Measurements from ENCODE around the gene TNP2.
"Not testable (repeated sequence)": the region's sequence is repeated elsewhere in the genome, so short reads cannot be mapped to it uniquely, and the experiment has no call there.

The TNP2 gene

GRCh38 chr16:11239644-11240632 is 29.2 kb downstream of the TNP2 start:
- DNase-seq, result no peak

GRCh38 chr16:11238272-11239202 is 30.6 kb downstream of the TNP2 start:
- DNase-seq, result no peak

DNA sequence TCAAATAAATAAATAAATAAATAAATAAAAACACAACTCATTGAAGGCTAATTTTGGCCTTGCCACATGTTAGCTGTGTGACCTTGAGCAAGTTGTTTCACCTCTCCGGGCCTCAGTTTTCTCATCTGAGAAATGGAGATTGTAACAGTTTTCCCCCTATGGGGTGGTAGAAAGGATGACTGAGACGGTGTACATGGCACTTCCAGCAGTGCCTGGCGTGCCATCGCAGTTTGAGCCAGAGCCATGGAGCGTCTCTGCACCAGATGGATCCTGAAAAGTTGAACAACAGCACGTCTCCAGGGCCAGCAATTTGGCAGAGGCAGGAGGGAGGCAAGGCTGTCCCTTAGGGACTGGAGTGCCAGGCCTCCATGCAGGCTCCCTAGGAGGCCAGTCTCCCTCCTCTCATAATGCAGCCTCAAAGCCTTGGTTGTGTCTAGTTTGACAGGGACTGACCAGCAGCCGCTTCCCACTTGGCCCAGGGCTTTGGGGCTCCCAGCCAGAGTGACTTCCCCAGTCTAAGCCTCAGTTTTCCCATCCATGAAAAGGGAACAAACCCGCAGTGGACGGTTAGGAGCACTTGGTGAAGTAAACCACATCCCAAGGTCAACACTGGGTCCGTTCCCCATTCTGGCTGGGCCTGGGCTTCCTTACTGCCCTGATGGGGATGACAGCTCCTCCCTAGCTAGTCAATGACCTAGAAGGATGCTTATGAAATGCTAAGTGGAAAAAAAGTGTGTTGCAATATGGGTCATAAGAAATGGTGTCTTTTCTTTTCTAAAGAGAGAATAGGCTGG is 32.5 kb downstream of the TNP2 start:
- DNase-seq, result no peak

- no peak for DNase-seq
Measured at GRCh38 chr16:11235703-11235991, 33.5 kb downstream of the TNP2 start.

DNA sequence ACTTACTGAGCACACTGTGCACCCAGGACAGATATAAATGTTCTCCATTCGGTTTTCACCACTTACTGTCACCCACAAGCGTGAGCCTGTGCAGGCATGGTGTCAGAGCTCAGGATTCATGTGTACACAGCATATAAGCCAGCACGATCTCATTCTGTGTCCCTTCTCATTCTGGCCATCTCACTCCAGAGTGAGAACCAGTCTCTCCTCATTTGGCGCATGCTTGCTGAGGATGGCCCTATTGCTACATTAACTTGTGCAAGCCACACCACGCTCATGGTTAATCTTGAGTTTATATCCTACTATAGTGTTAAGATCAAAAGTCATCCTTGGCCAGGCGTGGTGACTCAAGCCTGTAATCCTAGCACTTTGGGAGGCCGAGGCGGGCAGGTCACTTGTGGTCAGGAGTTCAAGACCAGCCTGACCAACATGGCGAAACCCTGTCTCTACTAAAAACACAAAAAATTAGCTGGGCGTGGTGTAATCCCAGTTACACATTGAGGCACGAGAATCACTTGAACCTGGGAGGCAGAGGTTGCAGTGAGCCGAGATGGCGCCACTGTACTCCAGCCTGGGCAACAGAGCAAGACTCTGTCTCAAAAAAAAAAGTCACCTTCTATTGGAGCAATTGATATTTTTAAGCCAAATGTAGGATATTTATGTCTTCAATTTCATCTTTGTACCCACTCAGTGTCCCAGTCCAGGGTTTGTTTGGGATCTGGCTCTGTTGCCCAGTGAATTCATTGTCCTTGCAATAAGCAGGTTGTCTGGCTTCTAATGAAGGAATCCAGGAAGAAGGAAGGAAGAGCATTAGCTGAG is 34.0 kb downstream of the TNP2 start:
- DNase-seq, result no peak

DNA sequence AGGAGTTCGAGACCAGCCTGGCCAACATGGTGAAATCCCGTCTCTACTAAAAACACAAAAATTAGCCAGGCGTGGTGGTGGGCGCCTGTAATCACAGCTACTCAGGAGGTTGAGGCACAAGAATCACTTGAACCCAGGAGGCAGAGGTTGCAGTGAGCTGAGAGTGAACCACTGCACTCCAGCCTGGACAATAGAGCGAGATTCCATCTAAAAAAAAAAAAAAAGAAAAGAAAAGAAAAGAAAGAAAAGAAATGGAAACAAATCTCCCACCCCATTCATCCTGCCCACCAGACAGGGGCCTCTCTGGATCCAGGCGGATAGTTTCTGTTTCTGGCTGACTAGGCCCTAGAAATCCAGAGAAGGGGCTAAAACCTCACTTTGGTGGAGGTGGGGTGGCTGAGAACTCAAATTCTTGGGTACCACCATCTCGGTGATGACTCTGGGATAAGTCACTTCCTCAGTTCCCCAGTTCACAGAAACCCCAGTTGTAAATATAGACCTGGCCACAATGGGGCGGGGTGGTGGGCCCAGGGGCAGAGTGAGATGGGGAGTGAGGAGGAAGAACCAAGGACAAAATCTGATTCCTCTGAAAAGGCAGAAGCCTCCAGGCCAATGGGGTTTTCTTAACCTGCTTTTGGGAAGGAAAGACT is 35.3 kb downstream of the TNP2 start:
- DNase-seq, result peak; percentile 33

DNA sequence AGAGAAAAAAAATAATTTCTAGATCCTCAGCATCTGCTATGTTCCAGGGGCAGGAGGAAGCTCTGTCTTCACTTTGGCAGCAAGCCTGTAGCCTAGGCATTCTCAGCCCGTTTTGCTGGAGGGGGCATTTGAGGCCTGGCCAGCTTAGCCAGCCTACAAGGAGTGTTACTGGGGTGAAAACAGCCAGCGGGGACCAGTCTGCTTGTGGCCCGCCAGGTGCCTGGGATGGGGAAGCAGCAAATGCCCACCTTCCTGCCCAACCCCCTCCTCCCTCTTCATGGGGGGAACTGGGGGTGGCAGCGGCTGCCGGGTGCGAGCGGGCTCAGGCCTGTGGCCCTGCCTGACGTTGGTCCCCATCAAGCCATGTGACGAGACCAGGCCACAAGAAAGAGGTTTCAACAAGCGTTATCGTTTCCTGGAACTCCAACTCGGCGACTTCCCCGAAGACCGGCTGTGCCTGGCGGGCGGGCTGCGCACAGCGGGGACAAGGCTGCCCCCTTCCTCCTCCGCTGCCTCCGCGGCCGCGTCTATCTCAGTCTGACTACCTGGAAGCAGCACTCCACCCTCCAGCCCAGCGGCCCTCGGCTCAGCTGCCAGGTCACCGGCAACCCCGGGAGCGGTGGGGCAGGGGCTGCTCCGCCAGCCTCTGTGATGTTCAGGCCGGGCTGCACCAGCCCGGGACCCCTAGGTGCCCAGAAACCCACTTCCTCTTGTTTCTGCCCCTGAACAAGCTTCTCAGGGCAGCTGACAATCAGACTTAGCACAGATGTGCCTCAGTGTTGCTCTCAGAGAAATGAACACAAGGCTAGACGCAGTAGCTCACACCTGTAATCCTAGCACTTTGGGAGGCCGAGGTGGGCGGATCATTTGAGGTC is 36.0 kb downstream of the TNP2 start:
- peak; percentile 70 for DNase-seq

- no peak for DNase-seq
Measured at GRCh38 chr16:11232302-11232851, 36.7 kb downstream of the TNP2 start.

- no peak for DNase-seq
Measured at GRCh38 chr16:11231367-11231970, 37.7 kb downstream of the TNP2 start.

DNA sequence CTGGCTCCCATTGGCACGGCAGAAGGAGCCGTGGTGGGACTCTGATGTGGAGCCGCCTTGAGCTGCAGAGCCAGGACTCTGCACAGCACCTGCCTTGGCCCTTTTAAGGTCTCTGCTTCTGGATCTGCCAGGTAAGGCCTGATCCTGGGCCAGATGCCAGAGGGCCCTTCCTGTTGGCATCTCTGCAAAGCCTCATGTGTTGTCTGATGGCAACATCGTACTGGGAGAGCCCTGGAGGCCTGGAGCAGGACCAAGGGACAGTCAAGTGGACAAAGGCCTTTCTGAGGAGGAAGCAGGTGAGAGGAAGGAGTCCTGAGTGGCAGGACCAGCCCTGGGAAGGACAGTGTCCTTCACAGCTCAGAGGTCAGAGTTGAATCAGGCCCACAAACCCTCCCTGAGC is 39.2 kb downstream of the TNP2 start:
- DNase-seq, result no peak

DNA sequence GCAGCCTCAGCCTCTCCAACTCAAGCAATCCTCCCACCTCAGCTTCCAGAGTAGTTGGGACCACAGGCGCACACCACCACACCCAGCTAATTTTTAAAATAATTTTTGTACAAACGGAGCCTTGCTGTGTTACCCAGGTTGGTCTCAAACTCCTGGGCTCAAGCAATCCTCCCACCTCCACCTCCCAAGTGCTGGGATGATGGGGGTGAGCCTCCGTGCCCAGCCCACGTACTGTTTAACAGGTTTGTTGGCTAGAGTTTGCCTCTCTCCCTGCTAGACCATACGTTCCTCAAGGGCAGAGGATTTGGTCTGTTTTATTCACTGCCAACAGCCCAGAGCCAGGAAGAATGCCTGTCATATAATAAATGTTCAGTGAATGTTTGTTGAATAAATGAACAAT is 39.7 kb downstream of the TNP2 start:
- no peak for DNase-seq

DNA sequence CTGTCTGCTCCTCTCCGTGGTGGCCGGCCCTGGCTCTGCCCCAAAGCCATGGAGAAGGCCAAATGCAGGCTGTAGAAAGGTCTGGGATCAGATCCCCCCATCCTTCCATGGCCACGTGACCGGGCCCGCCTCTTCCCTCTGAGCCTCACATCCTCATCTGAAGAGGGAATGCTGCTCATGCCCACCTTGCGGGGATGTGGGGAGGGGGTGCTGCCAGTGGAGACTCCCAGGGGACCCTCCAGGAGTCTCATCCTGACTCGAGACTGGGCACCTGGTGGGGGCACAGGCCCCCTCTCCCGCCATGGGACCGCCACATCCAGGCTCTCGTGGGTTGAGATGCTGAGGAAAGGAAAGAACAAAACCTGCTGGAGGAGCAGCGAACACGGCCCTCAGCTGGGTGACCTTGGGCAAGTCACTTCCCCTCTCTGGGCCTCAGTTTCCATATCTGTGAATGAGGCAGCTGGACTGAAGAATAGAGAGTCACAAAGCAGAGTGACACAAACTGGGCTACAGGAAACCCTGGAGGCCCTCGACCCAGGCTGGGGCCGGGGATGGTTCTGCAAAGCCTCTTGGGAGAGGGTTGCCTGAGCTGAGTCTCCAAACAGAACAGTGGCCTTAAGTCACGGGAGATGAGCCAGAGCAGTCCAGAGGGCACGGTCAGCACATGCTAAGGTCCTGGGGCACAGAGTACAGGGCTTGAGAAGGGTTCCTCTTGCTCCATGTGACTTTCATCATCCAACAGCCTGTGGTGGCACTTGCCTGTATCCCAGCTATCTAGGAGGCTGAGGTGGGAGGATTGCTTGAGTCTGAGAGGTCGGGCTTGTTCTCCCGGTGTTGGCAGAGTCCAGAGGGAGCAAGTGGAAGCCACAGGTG is 43.2 kb downstream of the TNP2 start:
- DNase-seq, result no peak

DNA sequence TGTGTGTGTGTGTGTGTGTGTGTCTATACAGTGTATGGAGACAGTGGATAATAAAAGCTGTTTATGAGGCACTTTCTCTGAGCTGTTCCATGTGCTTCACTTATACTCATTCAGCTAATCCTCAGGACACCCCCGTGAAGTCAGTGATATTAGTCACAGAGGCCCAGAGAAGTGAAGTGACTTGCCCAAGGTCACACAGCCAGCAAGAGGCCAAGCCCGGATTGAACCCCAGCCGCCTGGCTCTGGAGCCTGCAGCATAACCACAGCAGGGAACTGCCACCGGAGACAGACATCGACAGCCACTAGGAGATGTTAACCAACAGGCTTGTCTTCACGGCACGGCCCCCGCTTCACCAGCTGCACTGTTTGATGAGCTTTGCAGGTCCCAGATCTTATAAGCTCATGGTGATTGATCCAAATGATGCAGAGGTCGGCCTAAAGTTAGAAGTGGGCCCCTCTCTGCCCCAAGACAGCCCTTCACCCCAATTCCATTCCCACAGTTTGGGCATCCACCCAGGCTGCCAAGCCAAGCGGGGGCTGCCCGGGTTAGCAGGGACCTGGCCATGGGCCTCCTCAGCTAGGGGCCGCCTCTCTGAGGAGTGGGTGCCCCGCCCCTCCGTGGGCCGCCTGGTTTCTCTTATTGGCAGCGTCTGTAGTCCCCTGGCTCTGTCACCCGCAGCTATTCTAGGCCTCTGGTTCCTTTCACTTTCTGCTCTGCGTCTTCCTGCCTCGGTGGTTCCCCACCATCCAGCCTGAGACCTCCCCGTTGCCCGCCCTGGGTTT is 44.0 kb downstream of the TNP2 start:
- DNase-seq, result no peak

GRCh38 chr16:11224096-11224893 is 44.8 kb downstream of the TNP2 start:
- peak; percentile 49 for DNase-seq

DNA sequence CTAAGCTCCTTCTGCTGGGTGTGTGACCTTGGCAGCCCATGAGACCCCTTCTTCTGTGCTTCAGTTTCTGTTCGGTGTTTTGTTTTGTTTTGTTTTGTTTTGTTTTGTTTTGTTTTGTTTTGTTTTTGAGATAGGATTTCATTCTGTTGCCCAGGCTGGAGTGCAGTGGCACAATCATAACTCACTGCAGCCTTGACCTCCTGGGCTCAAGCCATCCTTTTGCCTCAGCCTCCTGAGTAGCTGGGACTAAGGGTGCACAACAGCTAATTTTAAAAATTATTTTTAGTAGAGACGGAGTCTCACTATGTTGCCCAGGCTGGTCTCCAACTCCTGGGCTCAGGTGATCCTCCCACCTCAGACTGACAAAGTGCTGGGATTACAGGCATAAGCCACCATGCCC is 48.6 kb downstream of the TNP2 start:
- not testable (repeated sequence) for DNase-seq

GRCh38 chr16:11219178-11219577 is 49.9 kb downstream of the TNP2 start:
- no peak for DNase-seq

DNA sequence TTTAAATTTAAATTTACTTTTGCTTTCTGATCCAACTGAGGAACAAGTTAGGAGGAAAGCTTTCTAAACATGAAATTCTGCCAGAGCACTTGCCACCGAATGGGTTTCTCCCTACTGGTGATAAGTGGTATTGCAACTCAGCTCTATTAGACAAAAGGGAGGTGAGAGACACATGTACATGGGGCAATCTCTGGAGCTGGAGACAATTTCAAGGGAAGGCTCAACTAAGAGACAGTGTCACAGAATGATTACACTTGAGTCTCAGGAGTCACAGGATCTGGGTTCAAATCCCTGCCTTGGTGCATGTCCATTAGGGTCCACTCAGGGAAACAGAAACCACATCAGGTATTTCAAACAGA is 50.5 kb downstream of the TNP2 start:
- DNase-seq, result no peak

Data from GDM1 (cell line).